Measurements from ENCODE around the gene CRYL1. TPM values are rescaled to one million over a fixed set of nuclear protein-coding genes. Genes with fewer than 3 reads are reported as not detected.

The CRYL1 gene
- total and polyA plus RNA-seq, 2 of the 8 experiments (the other 6 are each of a cell fraction or from before 2014, with no cell fraction given), result 1.9 to 6.4 TPM

GRCh38 chr13:20430296-20430695 lies 95.4 kb downstream of the CRYL1 start:
- peaks cover 0 to 3% (median 2%) of the 10 kb centered on the region in 4 experiments; a peak in 5 of 7 replicates for H3K4me1 ChIP-seq (replicated peaks in 1 of 4; ENCODE audit: control insufficient read depth in 3 of 4, insufficient read depth in 4 of 4, low read length in 3 of 4)
- no peak overlapping the region for H2BK15ac ChIP-seq (ENCODE audit: low read length)
- no peaks in the 10 kb centered on the region for H3K36me3 ChIP-seq (ENCODE audit: control insufficient read depth in 2 of 4, insufficient read depth in 4 of 4, low read length in 3 of 4)
- H3K23me2 ChIP-seq (ENCODE audit: low read depth, low read length), result no peaks in the 10 kb centered on the region
- H2AK5ac ChIP-seq (ENCODE audit: low read depth, low read length), result no peak overlapping the region
- H3K9ac ChIP-seq (replicated peaks in 1 of 4; ENCODE audit: extremely low read depth in 1 of 4, low read depth in 3 of 4, low read length in 3 of 4), result no peak overlapping the region
- H4K20me1 ChIP-seq (replicated peaks in 1 of 2; ENCODE audit: control insufficient read depth in 1 of 2, insufficient read depth in 2 of 2, low read length in 2 of 2), result no peaks in the 10 kb centered on the region
- no peaks in the 10 kb centered on the region for H3K9me3 ChIP-seq (ENCODE audit: insufficient read depth in 2 of 2, low read depth in 1 of 2, low read length in 1 of 2)
- H2BK5ac ChIP-seq (ENCODE audit: low read depth, low read length), result no peak overlapping the region
- no peaks in the 10 kb centered on the region for H3K79me1 ChIP-seq (ENCODE audit: low read depth, low read length)
- no peak overlapping the region for H3K23ac ChIP-seq (ENCODE audit: insufficient read length)
- no peak overlapping the region for H2AFZ ChIP-seq (ENCODE audit: low read length)
- no peak overlapping the region for H3K4me2 ChIP-seq (ENCODE audit: insufficient read depth in 1 of 2, low read depth in 2 of 2, low read length in 2 of 2)
- no peak overlapping the region for H3K56ac ChIP-seq (replicated peaks; ENCODE audit: insufficient read length, low read depth, low read length)
- no peak overlapping the region for H2BK20ac ChIP-seq (ENCODE audit: low read length)
- H4K8ac ChIP-seq (ENCODE audit: extremely low read depth, insufficient read depth, low read length), result no peak overlapping the region
- 89% methylated on average over 4 of the region's 4 CpGs; no CpG with 5 or more reads in 1 of the 2 experiments for WGBS, 2 experiments (ENCODE audit: extremely low coverage in 1 of 2, insufficient coverage in 1 of 2, insufficient read length in 1 of 2, insufficient replicate concordance in 2 of 2, low coverage in 1 of 2, low lambda C conversion rate in 2 of 2, missing lambda C conversion rate in 1 of 2)
- POLR2A ChIA-PET (ENCODE audit: partially characterized antibody), result no interaction called here
- no peak overlapping the region for H4K5ac ChIP-seq (ENCODE audit: insufficient read length, low read depth, low read length)
- H3K4me3 ChIP-seq (ENCODE audit: extremely low read depth in 1 of 4, insufficient read depth in 2 of 4, low read depth in 3 of 4, low read length in 4 of 4), result no peak overlapping the region
- H2BK12ac ChIP-seq (ENCODE audit: low read depth, low read length), result no peak overlapping the region
- TF ChIP-seq BACH1 (IDR thresholded peaks at IDR 0.05; ENCODE audit: low read length) (no peak), E2F6 (IDR thresholded peaks at IDR 0.05) (no peak), BRCA1 (IDR thresholded peaks at IDR 0.05; ENCODE audit: low read depth, low read length) (no peak), SUZ12 (IDR thresholded peaks at IDR 0.05; ENCODE audit: low read length) (no peak)
- no peak for DNase-seq (ENCODE audit: low read depth in 1 of 2, low spot score in 2 of 2)
- H3K27me3 ChIP-seq (replicated peaks in 1 of 4; ENCODE audit: control insufficient read depth in 3 of 4, extremely low read depth in 1 of 4, insufficient read depth in 3 of 4, low read length in 3 of 4), result no peaks in the 10 kb centered on the region; a peak in 1 of 7 replicates
- no peak overlapping the region for H4K91ac ChIP-seq (replicated peaks; ENCODE audit: insufficient read length, low read length)
- CTCF ChIA-PET (ENCODE audit: partially characterized antibody), result no interaction called here
- no peak overlapping the region for H2BK120ac ChIP-seq (replicated peaks; ENCODE audit: low read depth, low read length)
- no peak overlapping the region for H3K18ac ChIP-seq (ENCODE audit: extremely low read depth, low read length)
- H3K79me2 ChIP-seq (ENCODE audit: control insufficient read depth in 1 of 2, insufficient read depth in 2 of 2, low read length in 2 of 2), result no peaks in the 10 kb centered on the region
- no peak overlapping the region for H3K14ac ChIP-seq (ENCODE audit: insufficient read length)
- no peak for FAIRE-seq
- H3K4ac ChIP-seq (replicated peaks; ENCODE audit: insufficient read length, low read depth, low read length), result no peak overlapping the region
- no peak overlapping the region for H3K27ac ChIP-seq (ENCODE audit: low read depth, low read length)
